AG09319 (cell line): Measurements from ENCODE around the gene CCDC9.

ENCODE experiments used
- DNase-seq: peaks from one replicate; pipeline ENCODE4 v3.0.0-alpha.2; 2010; ENCODE audit warnings: low read depth; ENCODE audit errors: extremely low read depth
- TF ChIP-seq, protein P1 (sequence below): IDR thresholded peaks from 2 replicates; pipeline ENCODE4 v1.5.1; 2011; ENCODE audit warnings: low read depth, mild to moderate bottlenecking, inconsistent platforms, low read length, moderate library complexity

CCDC9 gene

DNA sequence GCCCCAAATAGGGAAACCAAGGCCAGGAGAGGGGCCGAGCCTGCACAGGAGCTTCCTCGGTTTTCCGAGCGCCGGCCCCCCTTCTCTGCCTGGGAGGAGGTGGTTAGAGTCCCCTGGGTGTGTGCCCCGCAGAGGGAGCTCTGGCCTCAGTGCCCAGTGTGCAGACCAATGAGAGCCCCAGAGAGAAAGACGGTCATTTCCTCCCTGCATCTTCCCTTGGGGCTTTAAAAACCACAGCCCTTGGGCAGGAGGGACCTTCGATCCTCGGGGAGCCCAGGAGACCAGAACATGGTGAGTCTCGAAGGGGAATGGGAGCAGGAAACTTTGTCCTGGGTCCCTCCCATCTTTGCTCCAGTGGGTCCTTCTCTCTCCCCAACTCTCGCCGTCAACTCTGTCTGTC is 53.3 kb downstream of the CCDC9 start, which contains the start of gene C5AR1:
TSS of gene C5AR1 (plus strand) at position 254 of the 400 bp plus-strand sequence. CDS start at position 289, 35 bp downstream.
- TF ChIP-seq, protein P1, sequence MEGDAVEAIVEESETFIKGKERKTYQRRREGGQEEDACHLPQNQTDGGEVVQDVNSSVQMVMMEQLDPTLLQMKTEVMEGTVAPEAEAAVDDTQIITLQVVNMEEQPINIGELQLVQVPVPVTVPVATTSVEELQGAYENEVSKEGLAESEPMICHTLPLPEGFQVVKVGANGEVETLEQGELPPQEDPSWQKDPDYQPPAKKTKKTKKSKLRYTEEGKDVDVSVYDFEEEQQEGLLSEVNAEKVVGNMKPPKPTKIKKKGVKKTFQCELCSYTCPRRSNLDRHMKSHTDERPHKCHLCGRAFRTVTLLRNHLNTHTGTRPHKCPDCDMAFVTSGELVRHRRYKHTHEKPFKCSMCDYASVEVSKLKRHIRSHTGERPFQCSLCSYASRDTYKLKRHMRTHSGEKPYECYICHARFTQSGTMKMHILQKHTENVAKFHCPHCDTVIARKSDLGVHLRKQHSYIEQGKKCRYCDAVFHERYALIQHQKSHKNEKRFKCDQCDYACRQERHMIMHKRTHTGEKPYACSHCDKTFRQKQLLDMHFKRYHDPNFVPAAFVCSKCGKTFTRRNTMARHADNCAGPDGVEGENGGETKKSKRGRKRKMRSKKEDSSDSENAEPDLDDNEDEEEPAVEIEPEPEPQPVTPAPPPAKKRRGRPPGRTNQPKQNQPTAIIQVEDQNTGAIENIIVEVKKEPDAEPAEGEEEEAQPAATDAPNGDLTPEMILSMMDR = no peak; the same call in 1 of the 2 replicates

DNA sequence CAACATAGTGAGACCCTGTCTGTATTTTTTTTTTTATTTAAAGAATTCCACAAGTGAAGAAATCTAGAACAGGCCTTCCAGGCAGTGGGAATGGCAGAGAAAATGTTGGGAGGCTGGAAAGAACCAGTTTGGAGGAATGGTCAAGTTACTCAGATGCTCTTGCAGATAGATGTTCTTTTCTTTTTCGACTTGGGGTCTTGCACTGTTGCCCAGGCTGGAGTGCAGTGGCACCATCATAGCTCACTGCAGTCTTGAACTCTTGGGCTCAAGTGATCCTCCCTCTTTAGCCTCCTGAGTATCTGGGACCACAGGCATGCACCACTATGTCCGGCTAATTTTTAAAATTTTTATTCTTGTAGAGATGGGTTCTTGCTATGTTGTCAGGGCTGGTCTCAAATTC is 54.0 kb downstream of the CCDC9 start:
- TF ChIP-seq, protein P1 = no peak
- DNase-seq = no peak

More for the DNA sequence above, 53.3 kb downstream of the CCDC9 start, which contains the start of gene C5AR1:
- DNase-seq = no peak

DNA sequence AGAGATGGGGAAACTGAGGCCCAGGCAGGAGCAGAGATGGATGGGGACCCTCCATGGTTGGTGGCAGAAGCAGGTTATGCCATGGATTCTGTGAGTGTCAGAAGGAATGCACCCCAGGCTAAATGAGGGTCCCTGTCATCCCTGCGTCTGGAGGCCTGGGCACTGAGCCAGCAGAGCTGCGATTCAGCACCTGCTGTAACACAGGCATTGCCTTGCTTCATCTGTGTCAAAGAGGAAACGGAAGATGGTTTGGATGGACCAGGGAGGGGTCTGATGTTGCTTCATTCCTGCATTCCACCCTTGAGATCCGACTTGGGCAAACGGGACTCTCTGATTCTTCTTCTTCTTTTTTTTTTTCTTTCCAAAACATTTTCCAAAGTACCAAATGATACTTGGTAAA is 54.5 kb downstream of the CCDC9 start:
- TF ChIP-seq, protein P1 = no peak
- no peak for DNase-seq

DNA sequence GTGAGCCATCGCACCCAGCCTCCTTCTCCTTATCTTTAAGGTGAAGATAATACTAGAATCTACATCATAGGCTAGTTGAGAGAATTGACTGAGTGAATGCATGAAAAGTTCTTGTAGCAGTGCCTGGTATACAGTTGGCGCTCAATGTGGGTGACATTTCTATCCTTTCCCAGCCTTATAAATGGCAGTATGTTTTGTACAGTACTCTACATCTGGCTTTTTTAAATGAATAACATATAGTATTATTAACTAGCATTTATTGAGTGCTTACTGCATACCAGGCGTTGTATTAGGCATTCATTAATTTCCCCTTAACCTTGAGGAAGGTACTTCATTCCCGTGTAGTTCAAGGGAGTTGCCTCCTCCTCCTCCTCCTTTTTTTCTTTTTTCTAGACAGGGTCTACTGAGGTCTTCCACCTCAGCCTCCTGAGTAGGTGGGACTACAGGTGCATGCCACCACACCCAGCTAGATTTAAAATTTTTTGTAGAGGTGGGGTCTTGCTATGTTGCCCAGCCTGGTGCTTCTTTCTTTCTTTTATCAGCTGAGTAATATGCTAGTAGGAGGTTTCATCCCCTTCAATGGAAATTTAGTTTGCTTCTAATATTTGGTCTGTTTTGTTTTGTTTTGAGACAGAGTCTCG is 56.2 kb downstream of the CCDC9 start:
- TF ChIP-seq, protein P1 = no peak
- no peak for DNase-seq

DNA sequence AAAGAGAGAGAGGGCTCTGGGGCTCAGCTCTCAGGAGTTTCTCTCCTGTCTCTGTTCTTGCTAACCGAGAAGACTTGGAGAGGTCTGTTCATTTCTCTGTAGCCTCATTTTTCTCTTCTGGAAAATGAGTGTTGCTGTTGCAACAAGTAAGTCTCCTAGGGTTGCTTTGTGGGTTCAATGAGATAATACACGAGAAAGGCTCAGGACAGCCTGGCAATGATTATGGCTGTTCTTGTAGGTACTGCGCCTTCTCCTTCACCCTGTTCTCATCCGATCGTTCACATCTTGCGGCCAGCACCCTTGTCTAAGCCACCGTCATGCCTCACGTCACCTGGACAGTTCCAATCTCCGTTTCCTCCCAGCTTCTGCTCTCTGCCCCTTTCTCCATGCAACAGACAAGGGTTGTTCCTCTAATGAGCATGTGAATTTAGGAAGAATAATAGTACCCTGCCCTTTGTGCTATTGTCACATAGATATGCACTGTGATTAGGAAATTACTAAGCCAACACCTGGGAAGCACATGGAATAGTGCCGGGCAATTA is 57.5 kb downstream of the CCDC9 start:
- no peak for DNase-seq

DNA sequence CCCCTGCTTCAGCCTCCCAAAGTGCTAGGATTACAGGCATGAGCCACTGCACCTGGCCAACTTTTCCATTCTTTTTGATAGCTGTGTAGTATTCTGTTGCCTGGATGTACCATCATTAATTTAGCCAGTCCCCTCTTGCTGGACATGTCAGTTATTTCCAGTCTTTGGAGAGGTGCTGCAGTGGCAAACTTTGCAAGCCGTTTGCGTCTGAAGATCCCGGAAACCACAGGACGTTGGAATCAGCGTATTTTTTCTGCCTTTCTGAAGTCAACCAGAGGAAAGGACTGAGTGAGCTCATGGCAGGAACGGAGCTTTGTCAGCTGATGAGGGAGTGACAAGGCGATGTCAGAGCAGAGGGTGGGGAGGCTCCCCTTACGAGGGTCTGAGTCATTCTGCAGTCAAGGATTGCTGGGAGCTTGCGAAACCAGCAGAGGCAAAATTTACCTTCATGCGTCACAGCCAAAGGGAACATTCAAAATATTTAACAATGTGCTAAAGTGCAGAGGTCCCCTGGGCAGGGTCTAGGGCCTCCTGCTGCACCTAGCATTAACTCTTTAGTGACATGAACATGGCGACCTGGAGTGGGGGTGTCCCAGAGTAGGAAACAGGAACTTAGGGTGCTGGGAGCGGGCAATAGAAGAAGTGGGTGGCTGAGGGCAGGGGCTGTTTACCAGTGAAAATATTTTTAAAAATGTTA is 58.9 kb downstream of the CCDC9 start:
- DNase-seq = peak; percentile 56
- TF ChIP-seq, protein P1 = no peak

More for the DNA sequence above, 57.5 kb downstream of the CCDC9 start:
- TF ChIP-seq, protein P1 = no peak

DNA sequence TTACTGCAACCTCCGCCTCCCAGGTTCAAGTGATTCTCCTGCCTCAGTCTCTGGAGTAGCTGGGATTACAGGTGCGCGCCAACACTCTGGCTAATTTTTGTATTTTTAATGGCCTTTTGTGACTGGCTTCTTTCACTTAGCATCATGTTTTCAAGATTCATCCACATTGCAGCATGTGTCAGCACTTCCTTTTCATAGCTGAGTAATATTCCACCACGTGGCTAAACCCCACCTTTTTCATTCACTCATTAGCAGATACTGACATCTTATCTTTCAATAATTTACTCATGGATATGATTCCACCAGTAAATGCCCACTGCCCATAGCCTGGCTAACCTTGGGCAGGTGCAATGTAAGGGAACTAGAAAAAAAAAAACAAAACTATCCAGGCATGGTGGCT is 60.2 kb downstream of the CCDC9 start:
- TF ChIP-seq, protein P1 = no peak
- no peak for DNase-seq
